ENCODE results near the gene GPC6. TPM values are rescaled to one million over a fixed set of nuclear protein-coding genes. Genes with fewer than 3 reads are reported as not detected.

Gene GPC6
- total and polyA plus RNA-seq, 2 donors (not counting 3 experiments of a cell fraction or from before 2014, with no cell fraction given) = 0.01 TPM; not detected in 1

DNA sequence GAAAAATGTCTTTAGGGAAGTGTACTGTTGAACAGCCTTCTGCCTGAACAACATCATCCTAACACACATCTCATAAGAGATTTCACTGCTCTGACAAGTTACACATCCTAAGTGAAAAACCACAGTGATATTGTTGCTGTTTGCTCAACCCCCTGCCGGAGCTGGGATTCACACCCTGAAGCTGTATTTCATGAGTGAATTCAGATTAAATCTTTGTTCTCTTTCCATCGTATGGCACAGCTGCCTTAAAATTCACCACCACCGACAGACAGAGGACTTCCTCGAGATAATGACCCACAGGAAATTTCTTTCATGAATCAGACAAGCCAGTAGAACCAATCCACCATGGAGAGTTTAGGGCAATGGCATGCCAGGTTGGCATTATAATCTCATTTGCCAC, 972.1 kb downstream of the GPC6 start:
- H3K9me1 ChIP-seq (replicated peaks; ENCODE audit: control insufficient read depth, extremely low read depth, insufficient read depth, low read length) = no peaks in the 10 kb centered on the region
- dilution Hi-C loops (cut with MboI; ENCODE audit: extremely low pct_ligation_motif_present, low sequenced_read_pairs) (no loop called here), intact Hi-C loops (cut with micrococcal nuclease) (no loop called here)
- CTCF ChIA-PET = no interaction called here
- POLR2A ChIA-PET = no interaction called here
- H3K79me2 ChIP-seq (ENCODE audit: control insufficient read depth, insufficient read depth, low read length) = no peaks in the 10 kb centered on the region
- no peak overlapping the region for H3K4me2 ChIP-seq (ENCODE audit: insufficient read depth, low read length)
- no peaks in the 10 kb centered on the region for H3K27me3 ChIP-seq (ENCODE audit: control insufficient read depth in 2 of 2, insufficient read depth in 2 of 2, low read length in 2 of 2)
- H3K4me1 ChIP-seq (ENCODE audit: control insufficient read depth, extremely low read depth, insufficient read depth, low read length) = no peaks in the 10 kb centered on the region
- no peak overlapping the region for H2AFZ ChIP-seq (ENCODE audit: low read depth, low read length)
- H3K9me3 ChIP-seq (replicated peaks; ENCODE audit: control insufficient read depth, insufficient read depth, low read length) = no peaks in the 10 kb centered on the region
- H3K36me3 ChIP-seq (ENCODE audit: control insufficient read depth in 2 of 2, extremely low read depth in 1 of 2, insufficient read depth in 2 of 2, low read length in 2 of 2) = no peaks in the 10 kb centered on the region
- TF ChIP-seq MYC (IDR thresholded peaks at IDR 0.05; ENCODE audit: low read depth, low read length) = no peak
- no peak for TF ChIP-seq POLR2A (IDR thresholded peaks at IDR 0.05; ENCODE audit: low read depth, low read length)
- no peak for TF ChIP-seq JUN (IDR thresholded peaks at IDR 0.05; ENCODE audit: borderline replicate concordance, insufficient read depth, insufficient read length, low read depth)
- no peak for TF ChIP-seq FOS (IDR thresholded peaks at IDR 0.05; ENCODE audit: borderline replicate concordance, insufficient read depth, low read length)
- no peak for TF ChIP-seq GATA2 (IDR thresholded peaks at IDR 0.05; ENCODE audit: insufficient read depth, insufficient read length, low read depth, low read length)
- TF ChIP-seq POLR2AphosphoS5 (IDR thresholded peaks at IDR 0.05; ENCODE audit: insufficient read depth, low read depth, low read length) = no peak
- TF ChIP-seq, protein P1, sequence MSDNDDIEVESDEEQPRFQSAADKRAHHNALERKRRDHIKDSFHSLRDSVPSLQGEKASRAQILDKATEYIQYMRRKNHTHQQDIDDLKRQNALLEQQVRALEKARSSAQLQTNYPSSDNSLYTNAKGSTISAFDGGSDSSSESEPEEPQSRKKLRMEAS (IDR thresholded peaks at IDR 0.05; ENCODE audit: insufficient read depth, insufficient read length) = no peak
- no TSS peak for BruUV-seq (replicated peaks)
- DNase-seq (ENCODE audit: low read depth, low spot score) = no peak
- no peak overlapping the region for H3K27ac ChIP-seq (ENCODE audit: insufficient read depth, low read depth, low read length)
- H4K20me1 ChIP-seq (replicated peaks; ENCODE audit: control insufficient read depth, extremely low read depth, insufficient read depth, low read length) = no peaks in the 10 kb centered on the region
- H3K4me3 ChIP-seq (replicated peaks in 1 of 3; ENCODE audit: insufficient read depth in 1 of 3, low read depth in 1 of 3, low read length in 3 of 3) = no peak overlapping the region
- no peak for FAIRE-seq
- H3K9ac ChIP-seq (replicated peaks; ENCODE audit: extremely low read depth, insufficient read depth, low read length) = no peak overlapping the region

DNA sequence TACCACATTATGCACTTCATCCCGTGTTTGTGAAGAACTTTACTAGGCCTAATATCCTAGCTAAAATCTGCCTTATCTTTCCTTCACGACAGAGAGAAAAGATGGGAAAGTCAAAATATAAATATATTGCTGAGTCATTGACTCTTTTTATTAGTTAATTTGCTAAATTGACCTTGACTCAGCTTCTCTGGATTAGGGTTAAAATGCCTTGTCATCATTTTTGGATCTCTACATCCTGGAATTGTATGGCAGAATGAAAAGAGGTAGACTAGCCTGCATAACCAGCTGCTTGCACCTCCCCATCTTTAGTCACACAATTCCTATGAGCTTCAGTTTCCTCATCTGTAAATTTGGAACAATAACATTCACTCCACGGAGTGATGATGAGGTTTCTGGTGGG, 972.5 kb downstream of the GPC6 start:
- H3K4me2 ChIP-seq (ENCODE audit: insufficient read depth, low read length) = no peak overlapping the region
- DNase-seq (ENCODE audit: low read depth, low spot score) (no peak), FAIRE-seq (no peak)
- H3K9me3 ChIP-seq (replicated peaks; ENCODE audit: control insufficient read depth, insufficient read depth, low read length) = no peaks in the 10 kb centered on the region
- no peaks in the 10 kb centered on the region for H3K79me2 ChIP-seq (ENCODE audit: control insufficient read depth, insufficient read depth, low read length)
- H2AFZ ChIP-seq (ENCODE audit: low read depth, low read length) = no peak overlapping the region
- no peaks in the 10 kb centered on the region for H3K27me3 ChIP-seq (ENCODE audit: control insufficient read depth in 2 of 2, insufficient read depth in 2 of 2, low read length in 2 of 2)
- no peak overlapping the region for H3K9ac ChIP-seq (replicated peaks; ENCODE audit: extremely low read depth, insufficient read depth, low read length)
- no TSS peak for BruUV-seq (replicated peaks)
- CTCF ChIA-PET = no interaction called here
- no peaks in the 10 kb centered on the region for H4K20me1 ChIP-seq (replicated peaks; ENCODE audit: control insufficient read depth, extremely low read depth, insufficient read depth, low read length)
- no peak overlapping the region for H3K4me3 ChIP-seq (replicated peaks in 1 of 3; ENCODE audit: insufficient read depth in 1 of 3, low read depth in 1 of 3, low read length in 3 of 3)
- H3K4me1 ChIP-seq (ENCODE audit: control insufficient read depth, extremely low read depth, insufficient read depth, low read length) = no peaks in the 10 kb centered on the region
- no peak for TF ChIP-seq POLR2AphosphoS5 (IDR thresholded peaks at IDR 0.05; ENCODE audit: insufficient read depth, low read depth, low read length)
- TF ChIP-seq EZH2 (IDR thresholded peaks at IDR 0.05; ENCODE audit: borderline replicate concordance, low read depth, low read length, severe bottlenecking) = no peak
- TF ChIP-seq, protein P1 (IDR thresholded peaks at IDR 0.05; ENCODE audit: insufficient read depth, insufficient read length) = no peak
- no peak for TF ChIP-seq FOS (IDR thresholded peaks at IDR 0.05; ENCODE audit: borderline replicate concordance, insufficient read depth, low read length)
- TF ChIP-seq, protein P2, sequence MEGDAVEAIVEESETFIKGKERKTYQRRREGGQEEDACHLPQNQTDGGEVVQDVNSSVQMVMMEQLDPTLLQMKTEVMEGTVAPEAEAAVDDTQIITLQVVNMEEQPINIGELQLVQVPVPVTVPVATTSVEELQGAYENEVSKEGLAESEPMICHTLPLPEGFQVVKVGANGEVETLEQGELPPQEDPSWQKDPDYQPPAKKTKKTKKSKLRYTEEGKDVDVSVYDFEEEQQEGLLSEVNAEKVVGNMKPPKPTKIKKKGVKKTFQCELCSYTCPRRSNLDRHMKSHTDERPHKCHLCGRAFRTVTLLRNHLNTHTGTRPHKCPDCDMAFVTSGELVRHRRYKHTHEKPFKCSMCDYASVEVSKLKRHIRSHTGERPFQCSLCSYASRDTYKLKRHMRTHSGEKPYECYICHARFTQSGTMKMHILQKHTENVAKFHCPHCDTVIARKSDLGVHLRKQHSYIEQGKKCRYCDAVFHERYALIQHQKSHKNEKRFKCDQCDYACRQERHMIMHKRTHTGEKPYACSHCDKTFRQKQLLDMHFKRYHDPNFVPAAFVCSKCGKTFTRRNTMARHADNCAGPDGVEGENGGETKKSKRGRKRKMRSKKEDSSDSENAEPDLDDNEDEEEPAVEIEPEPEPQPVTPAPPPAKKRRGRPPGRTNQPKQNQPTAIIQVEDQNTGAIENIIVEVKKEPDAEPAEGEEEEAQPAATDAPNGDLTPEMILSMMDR (IDR thresholded peaks at IDR 0.05; ENCODE audit: extremely low read depth in 1 of 2, insufficient read depth in 1 of 2, low read depth in 1 of 2, low read length in 2 of 2) = no peak
- H3K36me3 ChIP-seq (ENCODE audit: control insufficient read depth in 2 of 2, extremely low read depth in 1 of 2, insufficient read depth in 2 of 2, low read length in 2 of 2) = no peaks in the 10 kb centered on the region
- dilution Hi-C loops (cut with MboI; ENCODE audit: extremely low pct_ligation_motif_present, low sequenced_read_pairs) = no loop called here
- H3K9me1 ChIP-seq (replicated peaks; ENCODE audit: control insufficient read depth, extremely low read depth, insufficient read depth, low read length) = no peaks in the 10 kb centered on the region
- intact Hi-C loops (cut with micrococcal nuclease) = no loop called here
- H3K27ac ChIP-seq (ENCODE audit: insufficient read depth, low read depth, low read length) = no peak overlapping the region
- POLR2A ChIA-PET = no interaction called here

Measured in endothelial cell of umbilical vein (primary cell).